Mucosa of gallbladder (tissue), 1 donor: ENCODE data around the gene ZNF346. TPM values are rescaled to one million over a fixed set of nuclear protein-coding genes. Genes with fewer than 3 reads are reported as not detected.
"Not testable (repeated sequence)": the region's sequence is repeated elsewhere in the genome, so short reads cannot be mapped to it uniquely, and the experiment has no call there.

Experiments used
- DNase-seq: peaks from one replicate; pipeline ENCODE4 v3.0.0-alpha.2; 2020; ENCODE audit warnings: low spot score
- total RNA-seq: library from RNA; stranded (reverse); gene quantifications from one replicate; pipeline ENCODE4 v1.2.1, GENCODE V29; 2021
- donor health status: DM: no; HTN: no; CAD: no.

The ZNF346 gene
- 18.3 TPM for total RNA-seq

- peak; percentile 93 for DNase-seq
These were observed at the start of gene ZNF346 for GRCh38 chr5:177022386-177023302. TSS of gene ZNF346 (plus strand) at chr5:177022696. CDS start at chr5:177022739, 43 bp downstream.

GRCh38 chr5:176979669-176980068 is 42.8 kb upstream of the ZNF346 start:
- DNase-seq, result no peak

- DNase-seq, result no peak
These were observed 41.7 kb upstream of the ZNF346 start for GRCh38 chr5:176980818-176981217.

- not testable (repeated sequence) for DNase-seq
These were observed 39.4 kb upstream of the ZNF346 start for GRCh38 chr5:176983112-176983511.

GRCh38 chr5:176983593-176983992 is 38.9 kb upstream of the ZNF346 start:
- not testable (repeated sequence) for DNase-seq

GRCh38 chr5:176984176-176984575 is 38.3 kb upstream of the ZNF346 start:
- not testable (repeated sequence) for DNase-seq

- no peak for DNase-seq
These were observed 37.0 kb upstream of the ZNF346 start for GRCh38 chr5:176985516-176985915.

- no peak for DNase-seq
These were observed 36.2 kb upstream of the ZNF346 start for GRCh38 chr5:176986280-176986679.

- no peak for DNase-seq
These were observed 34.9 kb upstream of the ZNF346 start for GRCh38 chr5:176987583-176987982.

- DNase-seq, result not testable (repeated sequence)
These were observed 29.4 kb upstream of the ZNF346 start for GRCh38 chr5:176993081-176993480.

- DNase-seq, result no peak
These were observed 27.9 kb upstream of the ZNF346 start for GRCh38 chr5:176994460-176995121.

- DNase-seq, result no peak
These were observed 27.4 kb upstream of the ZNF346 start for GRCh38 chr5:176995122-176995490.

GRCh38 chr5:176995896-176996767 is 26.4 kb upstream of the ZNF346 start:
- no peak for DNase-seq

- no peak for DNase-seq
These were observed 25.7 kb upstream of the ZNF346 start for GRCh38 chr5:176996780-176997179.

GRCh38 chr5:176998828-176999227 is 23.7 kb upstream of the ZNF346 start:
- DNase-seq, result no peak

- not testable (repeated sequence) for DNase-seq
These were observed 23.0 kb upstream of the ZNF346 start for GRCh38 chr5:176999526-176999925.

- no peak for DNase-seq
These were observed 18.8 kb upstream of the ZNF346 start for GRCh38 chr5:177003649-177004048.

GRCh38 chr5:177004961-177005360 is 17.5 kb upstream of the ZNF346 start:
- no peak for DNase-seq

GRCh38 chr5:177005619-177006264 is 16.8 kb upstream of the ZNF346 start:
- peak; percentile 65 for DNase-seq

- DNase-seq, result peak; percentile 92
These were observed 16.1 kb upstream of the ZNF346 start, which contains the start of gene UIMC1 for GRCh38 chr5:177006265-177006972. TSS of gene UIMC1 (minus strand) at chr5:177006779. CDS start at chr5:176982615, 24,164 bp downstream.

- DNase-seq, result no peak
These were observed 13.8 kb upstream of the ZNF346 start for GRCh38 chr5:177008716-177009115.
